HEK293T (cell line): ENCODE results near the gene AOPEP.

ENCODE experiments used
- BHLHE40 ChIP-seq: fragments of 450-650 bp; IDR thresholded peaks from 2 replicates; pipeline ENCODE4 v1.6.1; 2016; ENCODE audit warnings: mild to moderate bottlenecking, moderate library complexity, borderline replicate concordance
- FOXA1 ChIP-seq: fragments of 450-650 bp; IDR thresholded peaks from 2 replicates; pipeline ENCODE4 v1.6.1; 2016; ENCODE audit warnings: mild to moderate bottlenecking
- HDGF ChIP-seq: fragments of 450-650 bp; IDR thresholded peaks from 2 replicates; pipeline ENCODE4 v1.6.1; 2017; ENCODE audit warnings: antibody characterized with exemption, borderline replicate concordance
- NFRKB ChIP-seq: fragments of 450-650 bp; IDR thresholded peaks from 2 replicates; pipeline ENCODE4 v1.6.1; 2016; ENCODE audit warnings: mild to moderate bottlenecking, moderate library complexity
- SP1 ChIP-seq: fragments of 450-650 bp; IDR thresholded peaks from 2 replicates; pipeline ENCODE4 v1.6.1; 2017

- TF ChIP-seq HDGF (no peak), SP1 (no peak), BHLHE40 (no peak), FOXA1 (no peak), NFRKB (no peak)
Measured at GRCh38 chr9:95110921-95111525, 384.5 kb downstream of the AOPEP start.
